IMR-90 (cell line): ENCODE measurements around the gene ZNF219. TPM values are rescaled to one million over a fixed set of nuclear protein-coding genes. Genes with fewer than 3 reads are reported as not detected.

Experiments
- ATAC-seq: fragments of 200-7000 bp; cut with Tn5 transposase; 2 replicates; pipeline ENCODE4 v1.9.1; 2020; ENCODE audit warnings: low read depth, mild to moderate bottlenecking, moderate library complexity
- BruUV-seq: library from RNA; stranded (reverse); fragments of 400-500 nt; replicated peaks from 2 replicates; lab custom pipeline; 2021; lab: Mats Ljungman, UMichigan
- CTCF ChIA-PET: fragments of 300-600 bp; formaldehyde crosslinking; extraction: SDS; loops from one replicate; lab custom pipeline; 2021; ENCODE audit warnings: antibody characterized with exemption; lab: Yijun Ruan, JAX
- POLR2A ChIA-PET: fragments of 300-600 bp; sonication (Branson Sonifier 250); formaldehyde crosslinking; loops from one replicate; lab custom pipeline; 2022; ENCODE audit warnings: antibody characterized with exemption; ENCODE audit not compliant: unreplicated experiment; lab: Charles Lee
- DNase-seq: peaks from one replicate; pipeline ENCODE4 v3.0.0; 2013
- H2AFZ ChIP-seq: replicated peaks from 2 replicates; pipeline ENCODE3; 2013; ENCODE audit warnings: low read length, mild to moderate bottlenecking; ENCODE audit not compliant: poor library complexity
- H2AK5ac ChIP-seq: 2 replicates; pipeline ENCODE4 v1.6.1; 2013; ENCODE audit warnings: low read depth, low read length, inconsistent platforms
- H2AK9ac ChIP-seq: replicated peaks from 2 replicates; pipeline ENCODE3; 2013; ENCODE audit warnings: mild to moderate bottlenecking, low read depth, low read length, moderate library complexity; ENCODE audit not compliant: poor library complexity
- H2BK120ac ChIP-seq: 2 replicates; pipeline ENCODE4 v1.6.1; 2013; ENCODE audit warnings: low read depth, low read length, inconsistent platforms
- H2BK15ac ChIP-seq: 3 replicates; pipeline ENCODE4 v1.6.1; 2013; ENCODE audit warnings: low read depth, low read length, inconsistent platforms
- H2BK20ac ChIP-seq: 2 replicates; pipeline ENCODE4 v1.6.1; 2013; ENCODE audit warnings: low read depth, mild to moderate bottlenecking, inconsistent platforms, low read length, moderate library complexity
- H2BK5ac ChIP-seq: 2 replicates; pipeline ENCODE4 v1.6.1; 2013; ENCODE audit warnings: mild to moderate bottlenecking, low read depth, low read length, inconsistent platforms; ENCODE audit not compliant: poor library complexity, severe bottlenecking
- H3K14ac ChIP-seq: replicated peaks from 2 replicates; pipeline ENCODE4 v1.6.1; 2013; ENCODE audit warnings: low read depth, low read length, inconsistent platforms
- H3K18ac ChIP-seq: 2 replicates; pipeline ENCODE4 v1.6.1; 2013; ENCODE audit warnings: low read depth, low read length, control low read depth
- H3K23ac ChIP-seq: 2 replicates; pipeline ENCODE4 v1.6.1; 2013; ENCODE audit warnings: low read depth, low read length, inconsistent platforms
- H3K27ac ChIP-seq: 2 replicates; pipeline ENCODE4 v1.5.1; 2013; ENCODE audit warnings: mild to moderate bottlenecking, control low read depth, low read length; ENCODE audit not compliant: insufficient read depth
- H3K27me3 ChIP-seq: 2 replicates; pipeline ENCODE4 v1.6.1; 2013; ENCODE audit warnings: low read length; ENCODE audit not compliant: control insufficient read depth, insufficient read depth
- H3K36me3 ChIP-seq: 2 replicates; pipeline ENCODE4 v1.6.1; 2013; ENCODE audit warnings: low read length, mixed read lengths; ENCODE audit not compliant: control insufficient read depth, insufficient read depth
- H3K4ac ChIP-seq: 2 replicates; pipeline ENCODE4 v1.6.1; 2013; ENCODE audit warnings: low read depth, low read length, inconsistent platforms
- H3K4me1 ChIP-seq: 2 replicates; pipeline ENCODE4 v1.6.1; 2013; ENCODE audit warnings: low read length, mixed read lengths; ENCODE audit not compliant: control insufficient read depth, insufficient read depth
- H3K4me2 ChIP-seq: 2 replicates; pipeline ENCODE4 v1.6.1; 2013; ENCODE audit warnings: low read depth, mild to moderate bottlenecking, control low read depth, low read length, moderate library complexity
- H3K4me3 ChIP-seq: 2 replicates; pipeline ENCODE4 v1.5.1; 2013; ENCODE audit warnings: low read depth, mild to moderate bottlenecking, control low read depth, low read length, moderate library complexity; ENCODE audit not compliant: insufficient read depth
- H3K56ac ChIP-seq: 2 replicates; pipeline ENCODE4 v1.6.1; 2013; ENCODE audit warnings: low read length, inconsistent platforms; ENCODE audit not compliant: insufficient read depth; ENCODE audit errors: extremely low read depth
- H3K79me1 ChIP-seq, 2 experiments: 2 replicates each; pipeline ENCODE4 v1.6.1; 2013; ENCODE audit warnings: low read length in 2 of 2, inconsistent platforms in 1 of 2, low read depth in 1 of 2
- H3K9ac ChIP-seq: 2 replicates; pipeline ENCODE4 v1.6.1; 2013; ENCODE audit warnings: low read depth, low read length, control low read depth
- H3K9me1 ChIP-seq: 2 replicates; pipeline ENCODE4 v1.6.1; 2013; ENCODE audit warnings: low read length, inconsistent platforms; ENCODE audit not compliant: insufficient read depth
- H3K9me3 ChIP-seq: 2 replicates; pipeline ENCODE4 v1.6.1; 2013; ENCODE audit warnings: low read length; ENCODE audit not compliant: control insufficient read depth, insufficient read depth
- H4K20me1 ChIP-seq: 2 replicates; pipeline ENCODE4 v1.6.1; 2013; ENCODE audit warnings: low read length, inconsistent platforms; ENCODE audit not compliant: insufficient read depth
- H4K5ac ChIP-seq: 2 replicates; pipeline ENCODE4 v1.6.1; 2013; ENCODE audit warnings: mild to moderate bottlenecking, low read depth, low read length, control low read depth
- H4K8ac ChIP-seq, 2 experiments: 2 replicates each; pipeline ENCODE4 v1.6.1; 2013; ENCODE audit warnings: low read depth in 2 of 2, low read length in 2 of 2, control low read depth in 1 of 2, inconsistent platforms in 1 of 2
- H4K91ac ChIP-seq: 2 replicates; pipeline ENCODE4 v1.6.1; 2013; ENCODE audit warnings: low read depth, low read length, inconsistent platforms; ENCODE audit not compliant: insufficient read depth
- CEBPB ChIP-seq: IDR thresholded peaks from 2 replicates; pipeline ENCODE4 v1.6.1; 2012; ENCODE audit warnings: low read depth, low read length, improper control_type of control experiment
- CHD1 ChIP-seq: IDR thresholded peaks from 2 replicates; pipeline ENCODE4 v1.6.1; 2012; ENCODE audit warnings: low read depth, low read length, improper control_type of control experiment
- FOS ChIP-seq: fragments of 150-350 bp; IDR thresholded peaks from 2 replicates; pipeline ENCODE4 v1.6.1; 2016; ENCODE audit warnings: low read depth, low read length
- MAZ ChIP-seq: IDR thresholded peaks from 2 replicates; pipeline ENCODE4 v1.6.1; 2012; ENCODE audit warnings: low read depth, mild to moderate bottlenecking, low read length, improper control_type of control experiment, moderate library complexity, borderline replicate concordance
- MXI1 ChIP-seq: IDR thresholded peaks from 2 replicates; pipeline ENCODE4 v1.6.1; 2012; ENCODE audit warnings: low read depth, mild to moderate bottlenecking, low read length, moderate library complexity, borderline replicate concordance
- NFE2L2 ChIP-seq: fragments of 150-350 bp; IDR thresholded peaks from 2 replicates; pipeline ENCODE4 v1.6.1; 2016; ENCODE audit warnings: low read depth, mild to moderate bottlenecking, low read length
- POLR2A ChIP-seq: IDR thresholded peaks from 2 replicates; pipeline ENCODE4 v1.6.1; 2012; ENCODE audit warnings: mild to moderate bottlenecking, low read depth, low read length
- RAD21 ChIP-seq: IDR thresholded peaks from 2 replicates; pipeline ENCODE4 v1.6.1; 2012; ENCODE audit warnings: low read length, improper control_type of control experiment
- RCOR1 ChIP-seq: IDR thresholded peaks from 2 replicates; pipeline ENCODE4 v1.6.1; 2012; ENCODE audit warnings: mild to moderate bottlenecking, low read length, improper control_type of control experiment; ENCODE audit not compliant: insufficient replicate concordance
- SMC3 ChIP-seq: fragments of 150-350 bp; IDR thresholded peaks from 2 replicates; pipeline ENCODE4 v1.6.1; 2016; ENCODE audit warnings: low read depth, mild to moderate bottlenecking, antibody characterized with exemption, low read length, moderate library complexity
- WGBS, 2 experiments: methylation state at CpG; one replicate each; pipeline versions ENCODE4 v1.1.5 to v1.1.7; 2013; ENCODE audit warnings: missing lambda C conversion rate in 2 of 2; ENCODE audit not compliant: insufficient read length in 1 of 2; ENCODE audit errors: extremely low coverage in 2 of 2; 5-methylcytosine and 5-hydroxymethylcytosine counted together
- dilution Hi-C: fragments of 300-500 bp; cut with HindIII; formaldehyde crosslinking; loops from one replicate; pipeline ENCODE4 v1.14.3; 2018; ENCODE audit warnings: low sequenced_read_pairs; ENCODE audit not compliant: unreplicated experiment
- in situ Hi-C: fragments of 300-500 bp; cut with MboI; formaldehyde crosslinking; loops from 3 replicates; pipeline ENCODE4 v1.14.3; 2019; ENCODE audit warnings: low sequenced_read_pairs, inconsistent platforms, mixed read lengths
- intact Hi-C: fragments of 100-400 bp; cut with micrococcal nuclease; formaldehyde crosslinking; loops from 2 replicates; pipeline ENCODE4 v1.10.0; 2022
- polyA plus RNA-seq, 3 experiments: library from polyadenylated mRNA; depleted of rRNA; stranded (reverse); fragments of >200 nt; gene quantifications; 2 replicates each; pipeline ENCODE4 v1.2.3, GENCODE V29; 2012; ENCODE audit warnings: low replicate concordance in 1 of 3
- total RNA-seq: library from RNA; depleted of rRNA; stranded (reverse); fragments of >200 nt; gene quantifications from 2 replicates; pipeline ENCODE4 v1.2.3, GENCODE V29; 2012
- TF ChIP-seq, protein P1 (sequence below): conservative IDR thresholded peaks from 2 replicates; pipeline ENCODE4 v1.5.1; 2012; ENCODE audit warnings: mild to moderate bottlenecking, low read depth, low read length, improper control_type of control experiment
- TF ChIP-seq, protein P2 (sequence below): fragments of 150-350 bp; IDR thresholded peaks from 2 replicates; pipeline ENCODE4 v1.6.1; 2017; ENCODE audit warnings: mild to moderate bottlenecking, antibody characterized with exemption, low read length, low read depth
- TF ChIP-seq, protein P3 (sequence below): fragments of 150-350 bp; IDR thresholded peaks from 2 replicates; pipeline ENCODE4 v1.6.1; 2016; ENCODE audit warnings: low read depth, mild to moderate bottlenecking, low read length, moderate library complexity, borderline replicate concordance

Gene ZNF219
- total and polyA plus RNA-seq, 2 of the 4 experiments (the other 2 are of a cell fraction) = 0.90 to 3.8 TPM

DNA sequence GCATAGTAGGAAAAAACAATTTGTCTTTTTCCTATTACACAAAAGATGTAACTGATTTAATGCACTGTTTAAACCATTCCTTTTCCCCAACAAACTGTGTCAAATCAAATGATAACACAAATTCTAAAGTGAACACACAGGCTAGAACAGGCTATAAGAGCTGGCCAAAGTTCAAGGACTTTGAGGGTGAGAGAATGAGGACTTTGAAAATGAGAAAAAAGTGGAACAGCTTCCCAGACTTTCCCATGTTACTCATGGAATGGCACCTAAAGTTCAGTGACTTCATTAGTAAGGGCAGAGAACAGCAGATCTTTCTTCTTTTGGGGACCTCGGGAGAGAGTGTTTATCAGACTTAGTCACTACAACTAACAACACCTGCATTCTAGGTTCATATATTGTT, 25.0 kb upstream of the ZNF219 start:
- H3K23ac ChIP-seq = no peak overlapping the region
- BruUV-seq = no TSS peak
- no peaks in the 10 kb centered on the region for H3K79me1 ChIP-seq
- H2AFZ ChIP-seq = no peak overlapping the region
- in situ Hi-C loops = no loop called here
- no peak overlapping the region for H3K27ac ChIP-seq
- H2AK9ac ChIP-seq = no peak overlapping the region
- H2BK20ac ChIP-seq = no peak overlapping the region
- no peaks in the 10 kb centered on the region for H4K20me1 ChIP-seq
- no peaks in the 10 kb centered on the region for H3K4me1 ChIP-seq
- no peak overlapping the region for H2AK5ac ChIP-seq
- ChIA-PET CTCF (interaction anchor here (1.0 to 1.3 kb wide), 2 partner anchors 18 to 19 kb away, joined by 3 to 4 read pairs; no protein-coding TSS in a partner anchor), POLR2A (no interaction called here)
- no peak overlapping the region for H2BK5ac ChIP-seq
- no peak overlapping the region for H4K5ac ChIP-seq
- H3K27me3 ChIP-seq = peaks cover 7% of the 10 kb centered on the region; the same call in 1 of the 2 replicates
- no peak overlapping the region for H2BK15ac ChIP-seq
- no peak overlapping the region for H3K56ac ChIP-seq
- H4K91ac ChIP-seq = no peak overlapping the region
- no peak overlapping the region for H3K4me3 ChIP-seq
- no peak overlapping the region for H3K4me2 ChIP-seq
- H3K9ac ChIP-seq = no peak overlapping the region
- H3K9me3 ChIP-seq = no peaks in the 10 kb centered on the region
- no peak for ATAC-seq
- intact Hi-C loops = no loop called here
- H3K36me3 ChIP-seq = no peaks in the 10 kb centered on the region
- DNase-seq = no peak
- H3K9me1 ChIP-seq = no peaks in the 10 kb centered on the region
- H4K8ac ChIP-seq = no peak overlapping the region
- no CpG with 5 or more reads among the region's 1 CpG for WGBS, 2 experiments
- no peak overlapping the region for H3K4ac ChIP-seq
- H3K18ac ChIP-seq = no peak overlapping the region
- no peak overlapping the region for H3K14ac ChIP-seq
- TF ChIP-seq, protein P1, sequence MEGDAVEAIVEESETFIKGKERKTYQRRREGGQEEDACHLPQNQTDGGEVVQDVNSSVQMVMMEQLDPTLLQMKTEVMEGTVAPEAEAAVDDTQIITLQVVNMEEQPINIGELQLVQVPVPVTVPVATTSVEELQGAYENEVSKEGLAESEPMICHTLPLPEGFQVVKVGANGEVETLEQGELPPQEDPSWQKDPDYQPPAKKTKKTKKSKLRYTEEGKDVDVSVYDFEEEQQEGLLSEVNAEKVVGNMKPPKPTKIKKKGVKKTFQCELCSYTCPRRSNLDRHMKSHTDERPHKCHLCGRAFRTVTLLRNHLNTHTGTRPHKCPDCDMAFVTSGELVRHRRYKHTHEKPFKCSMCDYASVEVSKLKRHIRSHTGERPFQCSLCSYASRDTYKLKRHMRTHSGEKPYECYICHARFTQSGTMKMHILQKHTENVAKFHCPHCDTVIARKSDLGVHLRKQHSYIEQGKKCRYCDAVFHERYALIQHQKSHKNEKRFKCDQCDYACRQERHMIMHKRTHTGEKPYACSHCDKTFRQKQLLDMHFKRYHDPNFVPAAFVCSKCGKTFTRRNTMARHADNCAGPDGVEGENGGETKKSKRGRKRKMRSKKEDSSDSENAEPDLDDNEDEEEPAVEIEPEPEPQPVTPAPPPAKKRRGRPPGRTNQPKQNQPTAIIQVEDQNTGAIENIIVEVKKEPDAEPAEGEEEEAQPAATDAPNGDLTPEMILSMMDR = no peak
- TF ChIP-seq MAZ (no peak), RCOR1 (no peak), NFE2L2 (no peak), SMC3 (no peak), POLR2A (no peak), FOS (no peak), RAD21 (no peak), CEBPB (no peak), MXI1 (no peak), CHD1 (no peak)
- TF ChIP-seq, protein P2, sequence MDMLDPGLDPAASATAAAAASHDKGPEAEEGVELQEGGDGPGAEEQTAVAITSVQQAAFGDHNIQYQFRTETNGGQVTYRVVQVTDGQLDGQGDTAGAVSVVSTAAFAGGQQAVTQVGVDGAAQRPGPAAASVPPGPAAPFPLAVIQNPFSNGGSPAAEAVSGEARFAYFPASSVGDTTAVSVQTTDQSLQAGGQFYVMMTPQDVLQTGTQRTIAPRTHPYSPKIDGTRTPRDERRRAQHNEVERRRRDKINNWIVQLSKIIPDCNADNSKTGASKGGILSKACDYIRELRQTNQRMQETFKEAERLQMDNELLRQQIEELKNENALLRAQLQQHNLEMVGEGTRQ = no peak
- TF ChIP-seq, protein P3, sequence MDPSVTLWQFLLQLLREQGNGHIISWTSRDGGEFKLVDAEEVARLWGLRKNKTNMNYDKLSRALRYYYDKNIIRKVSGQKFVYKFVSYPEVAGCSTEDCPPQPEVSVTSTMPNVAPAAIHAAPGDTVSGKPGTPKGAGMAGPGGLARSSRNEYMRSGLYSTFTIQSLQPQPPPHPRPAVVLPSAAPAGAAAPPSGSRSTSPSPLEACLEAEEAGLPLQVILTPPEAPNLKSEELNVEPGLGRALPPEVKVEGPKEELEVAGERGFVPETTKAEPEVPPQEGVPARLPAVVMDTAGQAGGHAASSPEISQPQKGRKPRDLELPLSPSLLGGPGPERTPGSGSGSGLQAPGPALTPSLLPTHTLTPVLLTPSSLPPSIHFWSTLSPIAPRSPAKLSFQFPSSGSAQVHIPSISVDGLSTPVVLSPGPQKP = no peak
- no peak overlapping the region for H2BK120ac ChIP-seq
- dilution Hi-C loops = no loop called here
